ENCODE measurements around the gene FHIT. TPM values are rescaled to one million over a fixed set of nuclear protein-coding genes. Genes with fewer than 3 reads are reported as not detected.

FHIT gene
- total RNA-seq, 4 donors from 2014 or later: 5.0 to 15.3 (median 8.3) TPM

- no peak for DNase-seq (ENCODE audit: low spot score in 2 of 2)
- TF ChIP-seq CTCF (IDR thresholded peaks at IDR 0.05) (no peak), POLR2A (IDR thresholded peaks at IDR 0.05) (no peak)
- intact Hi-C loops (cut with DNase I; ENCODE audit: low total_unique reads): no loop called here
- no peak overlapping the region for H3K4me3 ChIP-seq (ENCODE audit: low read depth, poor library complexity, severe bottlenecking)
- 90 to 100% methylated on average over 1 of the region's 1 CpG for WGBS, 2 donors
Observed at GRCh38 chr3:59913645-59914044, 1337.6 kb downstream of the FHIT start.

- TF ChIP-seq POLR2A (IDR thresholded peaks at IDR 0.05) (no peak), CTCF (IDR thresholded peaks at IDR 0.05) (no peak)
- WGBS, 2 donors: 74 to 78% methylated on average over 2 of the region's 2 CpGs
- no peak for DNase-seq (ENCODE audit: low spot score in 2 of 2)
- intact Hi-C loops (cut with DNase I; ENCODE audit: low total_unique reads): no loop called here
- no peak overlapping the region for H3K4me3 ChIP-seq (ENCODE audit: low read depth, poor library complexity, severe bottlenecking)
Observed at GRCh38 chr3:59908701-59909100, 1342.6 kb downstream of the FHIT start.

GRCh38 chr3:59908280-59908679 lies 1343.0 kb downstream of the FHIT start:
- 83 to 86% methylated on average over 2 of the region's 2 CpGs for WGBS, 2 donors
- H3K4me3 ChIP-seq (ENCODE audit: low read depth, poor library complexity, severe bottlenecking): no peak overlapping the region
- no peak for DNase-seq (ENCODE audit: low spot score in 2 of 2)
- TF ChIP-seq CTCF (IDR thresholded peaks at IDR 0.05): no peak
- intact Hi-C loops (cut with DNase I; ENCODE audit: low total_unique reads): no loop called here

GRCh38 chr3:59904296-59904695 lies 1347.0 kb downstream of the FHIT start:
- intact Hi-C loops (cut with DNase I; ENCODE audit: low total_unique reads): no loop called here
- H3K4me3 ChIP-seq (ENCODE audit: low read depth, poor library complexity, severe bottlenecking): no peak overlapping the region

GRCh38 chr3:59899061-59899460 lies 1352.2 kb downstream of the FHIT start:
- intact Hi-C loops (cut with DNase I; ENCODE audit: low total_unique reads): no loop called here
- WGBS, 2 donors: 95 to 96% methylated on average over 1 of the region's 1 CpG
- no peak for DNase-seq (ENCODE audit: low spot score in 2 of 2)
- TF ChIP-seq POLR2A (IDR thresholded peaks at IDR 0.05): no peak
- TF ChIP-seq CTCF (IDR thresholded peaks at IDR 0.05): no peak
- H3K4me3 ChIP-seq (ENCODE audit: low read depth, poor library complexity, severe bottlenecking): no peak overlapping the region

More at GRCh38 chr3:59904296-59904695, 1347.0 kb downstream of the FHIT start:
- 87 to 89% methylated on average over 3 of the region's 3 CpGs for WGBS, 2 donors
- TF ChIP-seq POLR2A (IDR thresholded peaks at IDR 0.05) (no peak), CTCF (IDR thresholded peaks at IDR 0.05) (no peak)
- no peak for DNase-seq (ENCODE audit: low spot score in 2 of 2)

- H3K4me3 ChIP-seq (ENCODE audit: low read depth, poor library complexity, severe bottlenecking): no peak overlapping the region
- intact Hi-C loops (cut with DNase I; ENCODE audit: low total_unique reads): no loop called here
- TF ChIP-seq CTCF (IDR thresholded peaks at IDR 0.05) (no peak), POLR2A (IDR thresholded peaks at IDR 0.05) (no peak)
- WGBS, 2 donors: 59 to 62% methylated on average over 3 of the region's 3 CpGs
- DNase-seq (ENCODE audit: low spot score in 2 of 2): no peak
Observed at GRCh38 chr3:59895972-59896371, 1355.3 kb downstream of the FHIT start.
